K562 (cell line): ENCODE data around the gene ANKFN1. TPM values are rescaled to one million over a fixed set of nuclear protein-coding genes. Genes with fewer than 3 reads are reported as not detected.

ENCODE experiments used
- ATAC-seq: fragments of 200-7000 bp; cut with Tn5 transposase; 3 replicates; pipeline ENCODE4 v1.9.1; 2020; ENCODE audit warnings: moderate library complexity
- BruUV-seq: library from RNA; stranded (reverse); fragments of 400-500 nt; replicated peaks from 2 replicates; lab custom pipeline; 2021; lab: Mats Ljungman, UMichigan
- CTCF ChIA-PET: fragments of 300-600 bp; formaldehyde crosslinking; extraction: SDS; loops from one replicate; lab custom pipeline; 2021; ENCODE audit warnings: low intra/inter-chr PET ratio; lab: Yijun Ruan, JAX
- POLR2A ChIA-PET: fragments of 300-600, 350-650 bp; sonication (Branson Sonifier 250); formaldehyde crosslinking; extraction: SDS; loops from one replicate; lab custom pipeline; 2021; ENCODE audit warnings: antibody characterized with exemption, inconsistent platforms; lab: Yijun Ruan, JAX
- DNase-seq, 4 experiments: peaks; one replicate each; pipeline versions ENCODE4 v3.0.0 to v3.0.0-alpha.2; 2011 to 2018; ENCODE audit warnings: low spot score in 3 of 4, mixed read lengths in 3 of 4; ENCODE audit errors: extremely low read depth in 1 of 4
- FAIRE-seq: peaks from 2 replicates; lab custom pipeline; 2011; peaks lifted over from hg19 to GRCh38; lab: Jason Lieb, UNC
- H2AFZ ChIP-seq: 2 replicates; pipeline ENCODE4 v1.6.0; 2011; ENCODE audit warnings: low read depth, low read length, control low read depth, inconsistent platforms
- H3K27ac ChIP-seq: fragments of 200-600 bp; 3 replicates; pipeline ENCODE4 v1.8.0; 2011; ENCODE audit warnings: low read depth, mild to moderate bottlenecking, control low read depth, inconsistent platforms, low read length, moderate library complexity, mixed read lengths; ENCODE audit errors: extremely low read depth
- H3K27me3 ChIP-seq, 2 experiments: fragments of 300-600 bp in 1 of 2; 2 replicates in 1 of 2; 3 replicates in 1 of 2; pipeline versions ENCODE4 v1.6.0 to v1.8.0; 2011; ENCODE audit warnings: inconsistent platforms in 2 of 2, low read length in 2 of 2, mild to moderate bottlenecking in 1 of 2, mixed read lengths in 1 of 2, moderate library complexity in 1 of 2; ENCODE audit not compliant: control insufficient read depth in 2 of 2, insufficient read depth in 2 of 2
- H3K36me3 ChIP-seq: fragments of 300-600 bp; 3 replicates; pipeline ENCODE4 v1.8.0; 2011; ENCODE audit warnings: mild to moderate bottlenecking, low read length, inconsistent platforms; ENCODE audit not compliant: control insufficient read depth, insufficient read depth
- H3K4me1 ChIP-seq, 2 experiments: fragments of 200-600 bp in 1 of 2; replicated peaks in 1 of 2; 2 replicates in 1 of 2; 3 replicates in 1 of 2; pipeline versions ENCODE4 v1.5.1 to v1.8.0; 2011; ENCODE audit warnings: inconsistent platforms in 2 of 2, low read length in 2 of 2, mild to moderate bottlenecking in 1 of 2, mixed read lengths in 1 of 2, moderate library complexity in 1 of 2; ENCODE audit not compliant: control insufficient read depth in 2 of 2, insufficient read depth in 2 of 2
- H3K4me2 ChIP-seq: 2 replicates; pipeline ENCODE4 v1.6.1; 2011; ENCODE audit warnings: low read length, control low read depth, inconsistent platforms, mixed read lengths; ENCODE audit not compliant: insufficient read depth
- H3K4me3 ChIP-seq: fragments of 200-600 bp; sonication (generic), shearing (Covaris generic); 2 replicates; pipeline ENCODE4 v1.5.1; 2016; ENCODE audit warnings: control low read depth, inconsistent platforms
- H3K79me2 ChIP-seq: fragments of 200-600 bp; 3 replicates; pipeline ENCODE4 v1.8.0; 2011; ENCODE audit warnings: low read length, inconsistent platforms; ENCODE audit not compliant: control insufficient read depth, insufficient read depth
- H3K9ac ChIP-seq, 2 experiments: 2 replicates each; pipeline versions ENCODE4 v1.6.0 to v1.6.1; 2011; ENCODE audit warnings: low read depth in 2 of 2, low read length in 2 of 2, control low read depth in 1 of 2, inconsistent platforms in 1 of 2, mild to moderate bottlenecking in 1 of 2, mixed read lengths in 1 of 2; ENCODE audit not compliant: insufficient read depth in 1 of 2
- H3K9me1 ChIP-seq: one replicate; pipeline ENCODE4 v1.6.0; 2011; ENCODE audit warnings: inconsistent platforms, mild to moderate bottlenecking, low read length, moderate library complexity; ENCODE audit not compliant: control insufficient read depth, insufficient read depth
- H3K9me3 ChIP-seq: replicated peaks from 2 replicates; pipeline ENCODE4 v1.5.1; 2011; ENCODE audit warnings: low read depth, low read length, inconsistent platforms; ENCODE audit not compliant: control insufficient read depth, insufficient read depth
- H4K20me1 ChIP-seq: replicated peaks from 2 replicates; pipeline ENCODE4 v1.6.1; 2011; ENCODE audit warnings: low read length, inconsistent platforms, mixed read lengths; ENCODE audit not compliant: control insufficient read depth, insufficient read depth
- CBX2 ChIP-seq: fragments of 200-600 bp; sonication (generic); IDR thresholded peaks from one replicate; pipeline ENCODE4 v1.6.1; 2012; ENCODE audit warnings: mild to moderate bottlenecking, low read length, inconsistent platforms; ENCODE audit not compliant: insufficient read depth, poor library complexity, severe bottlenecking
- CEBPB ChIP-seq: fragments of 450-650 bp; IDR thresholded peaks from 2 replicates; pipeline ENCODE4 v1.6.1; 2016; ENCODE audit warnings: missing genetic modification characterization, missing compliant biosample characterization
- CEBPG ChIP-seq, 3 experiments: fragments of 200-800 bp in 1 of 3; sonication (Bioruptor generic) in 1 of 3; sonication (generic) in 1 of 3; formaldehyde crosslinking in 1 of 3; IDR thresholded peaks in 2 of 3; conservative IDR thresholded peaks in 1 of 3; 2 replicates each; pipeline versions ENCODE4 v1.6.1 to v1.8.0; 2016 to 2022; ENCODE audit warnings: missing compliant biosample characterization in 2 of 3, missing genetic modification characterization in 2 of 3, mild to moderate bottlenecking in 1 of 3, missing genetic modification reagents in 1 of 3
- CHD1 ChIP-seq: fragments of 200-600 bp; sonication (generic); IDR thresholded peaks from one replicate; pipeline ENCODE4 v1.6.1; 2012; ENCODE audit warnings: mild to moderate bottlenecking, moderate library complexity, low read length, inconsistent platforms
- ELK1 ChIP-seq: sonication (generic); formaldehyde crosslinking; IDR thresholded peaks from 2 replicates; pipeline ENCODE4 v1.8.1; 2022; ENCODE audit warnings: missing genetic modification reagents
- FOXM1 ChIP-seq, 2 experiments: fragments of 450-650 bp in 1 of 2; sonication (generic) in 1 of 2; formaldehyde crosslinking in 1 of 2; IDR thresholded peaks; 2 replicates each; pipeline versions ENCODE4 v1.6.1 to v1.9.0; 2017 to 2022; ENCODE audit warnings: low read depth in 2 of 2, mild to moderate bottlenecking in 2 of 2, missing genetic modification reagents in 1 of 2, moderate library complexity in 1 of 2
- GABPB2 ChIP-seq: fragments of 250-450 bp; sonication (Bioruptor Pico); conservative IDR thresholded peaks from 2 replicates; pipeline ENCODE4 v1.5.1; 2021; ENCODE audit warnings: mild to moderate bottlenecking
- JUNB ChIP-seq: fragments of 450-650 bp; formaldehyde crosslinking; conservative IDR thresholded peaks from 2 replicates; pipeline ENCODE4 v1.4.0; 2020; ENCODE audit warnings: mild to moderate bottlenecking
- PTBP1 ChIP-seq: fragments of 200-400 bp; formaldehyde crosslinking; IDR thresholded peaks from 2 replicates; pipeline ENCODE4 v1.6.1; 2017; ENCODE audit warnings: low read depth, low read length
- SETDB1 ChIP-seq: IDR thresholded peaks from one replicate; pipeline ENCODE4 v1.6.1; 2012; ENCODE audit warnings: low read length, control low read depth, inconsistent platforms
- TGIF2 ChIP-seq: sonication (generic); formaldehyde crosslinking; IDR thresholded peaks from 2 replicates; pipeline ENCODE4 v1.8.1; 2022; ENCODE audit warnings: mild to moderate bottlenecking, missing genetic modification reagents, moderate library complexity
- ZBTB43 ChIP-seq: sonication (generic); formaldehyde crosslinking; IDR thresholded peaks from 2 replicates; pipeline ENCODE4 v1.8.0; 2023; ENCODE audit warnings: mild to moderate bottlenecking, missing genetic modification reagents
- ZNF121 ChIP-seq: sonication (generic); formaldehyde crosslinking; conservative IDR thresholded peaks from 2 replicates; pipeline ENCODE4 v1.8.0; 2022; ENCODE audit warnings: missing genetic modification reagents
- ZNF146 ChIP-seq: IDR thresholded peaks from one replicate; pipeline ENCODE4 v1.6.1; 2018; ENCODE audit warnings: missing compliant biosample characterization; ENCODE audit not compliant: unreplicated experiment
- ZNF639 ChIP-seq, 2 experiments: fragments of 200-800 bp in 1 of 2; sonication (Bioruptor generic) in 1 of 2; sonication (generic) in 1 of 2; formaldehyde crosslinking in 1 of 2; IDR thresholded peaks in 1 of 2; conservative IDR thresholded peaks in 1 of 2; 2 replicates each; pipeline versions ENCODE4 v1.5.0 to v1.6.1; 2016 to 2020; ENCODE audit warnings: missing compliant biosample characterization in 1 of 2, missing genetic modification characterization in 1 of 2, missing genetic modification reagents in 1 of 2
- WGBS: fragments of 100-300 bp; shearing (Covaris generic); methylation state at CpG from one replicate; pipeline ENCODE4 v1.1.6; 2016; ENCODE audit warnings: low coverage, mixed read lengths; ENCODE audit not compliant: insufficient coverage; ENCODE audit errors: missing lambda C conversion rate; 5-methylcytosine and 5-hydroxymethylcytosine counted together
- in situ Hi-C: fragments of 300-500 bp; cut with MboI; formaldehyde crosslinking; loops from 4 replicates; pipeline ENCODE4 v1.15.0; 2018; ENCODE audit warnings: inconsistent platforms, mixed read lengths
- intact Hi-C: fragments of 100-400 bp; cut with micrococcal nuclease; formaldehyde crosslinking; loops from 2 replicates; pipeline ENCODE4 v1.14.2; 2022
- polyA plus RNA-seq, 8 experiments: library from polyadenylated mRNA; depleted of rRNA in 4 of 8; stranded (reverse) in 5 of 8; unstranded in 3 of 8; fragments of >200 nt; fragmentation: Nextera tagmentation in 2 of 8; fragmentation: Illumina TruSeq in 1 of 8; extraction: Ambion mirVana in 2 of 8; extraction: Trizol in 1 of 8; gene quantifications; 2 replicates each; pipeline versions ENCODE4 v1.2.1 to v1.2.3, GENCODE V29; 2011 to 2014; ENCODE audit warnings: inconsistent platforms in 1 of 8, missing spikeins in 1 of 8
- total RNA-seq, 7 experiments: library from RNA; depleted of rRNA in 6 of 7; stranded (reverse); fragments of >200 nt in 6 of 7; fragmentation: Illumina TruSeq in 2 of 7; extraction: Trizol in 2 of 7; gene quantifications; 2 replicates each; pipeline versions ENCODE4 v1.2.1 to v1.2.3, GENCODE V29; 2011 to 2021; ENCODE audit warnings: low replicate concordance in 1 of 7

Gene ANKFN1
- total and polyA plus RNA-seq, 9 of the 15 experiments (the other 6 are each of a cell fraction or from before 2014, with no cell fraction given), result 0.04 to 0.39 (median 0.15) TPM; not detected in 1

GRCh38 chr17:56499799-56500388 lies 346.6 kb downstream of the ANKFN1 start (continued):
- TF ChIP-seq CHD1 (no peak), ZNF121 (CRISPR knock-in tag) (no peak), TGIF2 (CRISPR knock-in tag) (no peak), JUNB (CRISPR knock-in tag) (no peak), FOXM1 (IDR thresholded peaks at IDR 0.05; ENCODE audit: low read depth) (no peak), FOXM1 (CRISPR knock-in tag; IDR thresholded peaks at IDR 0.05; ENCODE audit: low read depth) (no peak)

DNA sequence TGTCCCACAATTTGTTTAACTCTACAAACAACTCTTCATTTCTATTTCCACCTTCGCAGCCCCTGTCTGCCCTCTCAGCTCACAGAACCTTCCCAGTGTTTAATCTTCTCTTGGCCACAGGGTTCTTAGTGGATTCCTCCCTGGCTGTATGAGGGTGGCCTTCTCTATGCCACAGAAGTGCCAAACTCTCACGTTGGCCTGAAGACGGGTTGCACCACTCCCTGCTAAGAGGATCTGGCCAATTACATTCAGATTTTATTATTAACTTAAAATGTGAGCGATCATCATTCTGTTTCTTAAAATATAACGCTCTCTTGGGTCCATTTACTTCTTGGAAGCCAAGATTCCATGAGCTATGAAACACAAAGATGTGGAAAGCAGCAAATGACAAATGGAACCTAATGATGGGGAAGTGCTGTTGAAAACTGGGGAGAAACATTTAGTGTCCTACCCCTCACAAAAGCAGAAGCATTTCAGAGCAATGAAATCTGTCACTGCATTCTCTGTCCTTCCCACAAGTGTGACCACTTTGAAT lies 348.9 kb downstream of the ANKFN1 start:
- no TSS peak for BruUV-seq
- intact Hi-C loops, result no loop called here
- in situ Hi-C loops, result no loop called here
- no peak for FAIRE-seq
- no peaks in the 10 kb centered on the region for H4K20me1 ChIP-seq
- ChIA-PET CTCF (no interaction called here), POLR2A (interaction anchor here (0.9 to 1.1 kb wide), 3 partner anchors 13 to 197 kb away, joined by 3 to 5 read pairs (median 4); no protein-coding TSS in a partner anchor)
- no peaks in the 10 kb centered on the region for H3K36me3 ChIP-seq
- no peak for DNase-seq
- no peaks in the 10 kb centered on the region for H3K9me3 ChIP-seq
- H3K79me2 ChIP-seq, result no peaks in the 10 kb centered on the region
- no peak overlapping the region for H3K9ac ChIP-seq
- ATAC-seq, result no peak
- 1% methylated on average over 5 of the region's 5 CpGs for WGBS
- no peaks in the 10 kb centered on the region for H3K4me1 ChIP-seq
- no peak overlapping the region for H3K27ac ChIP-seq
- H3K9me1 ChIP-seq, result no peaks in the 10 kb centered on the region
- no peak overlapping the region for H3K4me2 ChIP-seq
- no peak overlapping the region for H2AFZ ChIP-seq
- H3K4me3 ChIP-seq, result no peak overlapping the region
- no peaks in the 10 kb centered on the region for H3K27me3 ChIP-seq
- TF ChIP-seq ZNF146 (CRISPR knock-in tag), result no peak
- TF ChIP-seq ELK1 (CRISPR knock-in tag), result no peak
- TF ChIP-seq GABPB2 (CRISPR knock-in tag), result no peak
- no peak for TF ChIP-seq ZNF639 (CRISPR knock-in tag; conservative IDR thresholded peaks at IDR 0.05 in 1 of 2, IDR thresholded peaks at IDR 0.05 in 1 of 2)
- TF ChIP-seq SETDB1, result no peak
- no peak for TF ChIP-seq CEBPG (CRISPR knock-in tag; IDR thresholded peaks at IDR 0.05)
- TF ChIP-seq CEBPG (tag; conservative IDR thresholded peaks at IDR 0.05 in 1 of 2, IDR thresholded peaks at IDR 0.05 in 1 of 2), result no peak
- TF ChIP-seq PTBP1, result no peak
- no peak for TF ChIP-seq CEBPB (tag)
- TF ChIP-seq CBX2, result no peak
- TF ChIP-seq ZBTB43 (CRISPR knock-in tag), result no peak
